Activated CD4-positive, alpha-beta memory T cell treated with anti-CD3 and anti-CD28 coated beads for 36 hours (primary cell): ENCODE results near the gene GH2. TPM values are rescaled to one million over a fixed set of nuclear protein-coding genes. Genes with fewer than 3 reads are reported as not detected.
"Not testable (repeated sequence)": the region's sequence is repeated elsewhere in the genome, so short reads cannot be mapped to it uniquely, and the experiment has no call there.

Experiments used
- CTCF ChIA-PET: fragments of 350-600 bp; sonication (Branson Sonifier 250); formaldehyde crosslinking; loops from one replicate; lab custom pipeline; 2021; ENCODE audit warnings: antibody characterized with exemption, inconsistent platforms; lab: Charles Lee
- POLR2A ChIA-PET: fragments of 350-600 bp; sonication (Branson Sonifier 250); formaldehyde crosslinking; loops from one replicate; lab custom pipeline; 2021; ENCODE audit warnings: antibody characterized with exemption; lab: Charles Lee
- DNase-seq: peaks from one replicate; pipeline ENCODE4 v3.0.0-alpha.2; 2020
- H3K27ac Mint-ChIP-seq: one replicate; pipeline ENCODE4 v1.8.0; 2021; ENCODE audit warnings: mixed read lengths
- H3K27me3 Mint-ChIP-seq: one replicate; pipeline ENCODE4 v1.8.0; 2021; ENCODE audit warnings: mixed read lengths
- H3K36me3 Mint-ChIP-seq: one replicate; pipeline ENCODE4 v1.8.0; 2021; ENCODE audit warnings: mixed read lengths
- H3K4me1 Mint-ChIP-seq: one replicate; pipeline ENCODE4 v1.8.0; 2021; ENCODE audit warnings: low read depth, mixed read lengths
- H3K4me3 Mint-ChIP-seq: one replicate; pipeline ENCODE4 v1.8.0; 2021; ENCODE audit warnings: mild to moderate bottlenecking, mixed read lengths
- H3K9me3 Mint-ChIP-seq: one replicate; pipeline ENCODE4 v1.8.0; 2021; ENCODE audit warnings: mixed read lengths
- intact Hi-C: fragments of 100-400 bp; cut with micrococcal nuclease; formaldehyde crosslinking; loops from one replicate; pipeline ENCODE4 v1.15.1; 2023
- total RNA-seq, 2 experiments: library from RNA; stranded (reverse); gene quantifications; one replicate each; pipeline ENCODE4 v1.2.3, GENCODE V29; 2021

GH2 gene
- total RNA-seq, 2 experiments from 2014 or later = not detected

DNA sequence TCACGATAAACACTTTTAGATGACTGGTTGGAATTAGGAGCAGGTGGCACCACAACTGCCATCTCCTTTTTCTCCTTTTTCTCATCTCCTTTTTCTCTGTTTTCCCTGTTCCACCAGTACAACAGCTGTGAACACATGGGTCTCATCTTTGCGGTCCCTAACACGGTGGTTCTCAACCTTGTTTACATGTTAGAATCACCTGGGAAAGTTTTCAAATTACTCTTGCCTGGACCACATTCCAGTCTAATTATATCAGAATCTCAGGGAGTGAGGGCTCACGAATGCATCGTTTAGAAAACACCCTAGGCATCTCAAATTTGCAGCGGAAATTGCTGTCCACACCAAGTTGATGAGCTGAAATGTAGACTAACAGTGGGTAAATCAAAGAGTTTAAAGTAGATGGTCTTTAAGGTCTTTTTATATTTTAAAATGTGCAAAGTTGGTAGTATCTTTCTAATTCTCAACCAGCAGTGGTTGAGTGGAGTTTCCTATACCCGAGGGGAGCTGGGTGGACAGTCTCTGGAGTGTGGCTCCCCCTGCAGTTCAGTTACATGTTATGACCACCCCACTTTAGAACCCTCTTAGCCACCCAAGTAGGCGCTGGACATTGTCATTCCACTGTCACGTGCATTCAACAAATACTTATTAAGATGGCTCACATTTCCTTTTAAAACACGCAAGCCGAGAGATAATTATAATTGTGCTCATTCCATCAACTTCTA lies 10.7 kb upstream of the GH2 start:
- DNase-seq, H3K4me1 Mint-ChIP-seq, H3K9me3 Mint-ChIP-seq, intact Hi-C loops, H3K27me3 Mint-ChIP-seq, H3K36me3 Mint-ChIP-seq, POLR2A ChIA-PET, H3K27ac Mint-ChIP-seq, H3K4me3 Mint-ChIP-seq: not testable (repeated sequence)
- CTCF ChIA-PET = interaction anchor here (0.6 to 5.2 kb wide), 7 partner anchors 11 to 600 kb away, joined by 3 to 21 read pairs (median 4); partner anchors contain the start of gene CSHL1

DNA sequence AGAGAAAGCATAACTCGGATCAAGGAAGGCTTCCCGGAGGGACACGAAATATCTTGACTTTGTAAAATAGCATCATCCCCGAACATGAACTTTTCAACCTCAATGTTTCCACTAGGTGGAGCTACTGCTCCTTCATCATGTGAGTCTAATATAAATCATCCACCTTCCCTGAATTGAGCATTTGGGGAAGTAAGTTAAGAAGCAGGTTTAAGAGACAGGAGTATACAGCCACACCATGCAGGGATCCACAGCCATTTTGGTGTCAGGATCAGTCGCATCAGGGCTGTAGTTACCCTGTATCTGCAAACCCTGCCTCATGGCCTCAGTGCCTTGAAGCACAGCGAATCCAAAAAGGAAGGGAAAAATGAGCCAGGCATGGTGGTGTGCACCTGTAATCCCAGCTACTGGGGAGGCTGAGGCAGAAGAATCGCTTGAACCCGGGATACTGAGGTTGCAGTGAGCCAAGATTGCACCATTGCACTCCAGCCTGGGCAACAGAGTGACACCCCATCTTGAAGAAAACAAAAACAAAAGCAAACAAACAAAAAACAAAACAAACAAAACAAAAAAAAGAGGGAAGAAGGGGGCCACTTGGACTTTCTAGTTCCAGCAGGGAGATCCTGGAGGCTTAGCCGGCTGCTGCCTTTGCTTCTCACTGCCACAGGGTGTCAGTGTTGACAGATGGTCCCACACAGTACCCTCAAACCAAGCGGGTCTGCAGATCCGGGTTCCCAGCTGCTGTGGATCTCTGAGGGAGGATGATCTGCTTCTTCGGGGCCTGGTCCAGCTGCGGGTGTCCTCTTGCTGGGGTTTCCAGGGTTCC lies 7.5 kb upstream of the GH2 start:
- intact Hi-C loops, H3K4me3 Mint-ChIP-seq, H3K9me3 Mint-ChIP-seq, POLR2A ChIA-PET, DNase-seq, H3K27ac Mint-ChIP-seq, H3K36me3 Mint-ChIP-seq, H3K4me1 Mint-ChIP-seq, H3K27me3 Mint-ChIP-seq: not testable (repeated sequence)
- CTCF ChIA-PET = interaction anchor here (0.6 to 5.2 kb wide), 12 partner anchors 9 to 1864 kb away, joined by 3 to 21 read pairs (median 7); partner anchors contain the start of gene CSHL1

DNA sequence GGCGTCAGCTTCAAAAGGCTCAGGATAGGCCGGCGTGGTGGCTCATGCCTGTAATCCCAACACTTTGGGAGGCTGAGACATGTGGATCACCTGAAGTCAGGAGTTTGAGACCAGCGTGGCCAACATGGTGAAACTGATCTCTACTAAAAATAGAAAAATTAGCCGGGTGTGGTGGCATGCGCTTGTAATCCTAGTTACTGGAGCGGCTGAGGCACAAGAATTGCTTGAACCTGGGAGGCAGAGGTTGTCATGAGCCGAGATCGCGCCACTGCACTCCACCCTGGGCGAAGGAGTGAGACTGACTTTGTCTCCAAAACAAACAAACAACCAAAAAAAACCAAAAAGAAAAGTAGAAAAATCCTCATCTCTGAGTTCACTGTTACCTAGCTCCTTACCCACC lies 3.4 kb upstream of the GH2 start:
- H3K4me1 Mint-ChIP-seq, DNase-seq, intact Hi-C loops, POLR2A ChIA-PET, H3K9me3 Mint-ChIP-seq, H3K4me3 Mint-ChIP-seq, H3K36me3 Mint-ChIP-seq, H3K27ac Mint-ChIP-seq, H3K27me3 Mint-ChIP-seq: not testable (repeated sequence)
- CTCF ChIA-PET = interaction anchor here (0.6 kb wide), 1 partner anchor 12 kb away, joined by 4 read pairs; no protein-coding TSS in a partner anchor

DNA sequence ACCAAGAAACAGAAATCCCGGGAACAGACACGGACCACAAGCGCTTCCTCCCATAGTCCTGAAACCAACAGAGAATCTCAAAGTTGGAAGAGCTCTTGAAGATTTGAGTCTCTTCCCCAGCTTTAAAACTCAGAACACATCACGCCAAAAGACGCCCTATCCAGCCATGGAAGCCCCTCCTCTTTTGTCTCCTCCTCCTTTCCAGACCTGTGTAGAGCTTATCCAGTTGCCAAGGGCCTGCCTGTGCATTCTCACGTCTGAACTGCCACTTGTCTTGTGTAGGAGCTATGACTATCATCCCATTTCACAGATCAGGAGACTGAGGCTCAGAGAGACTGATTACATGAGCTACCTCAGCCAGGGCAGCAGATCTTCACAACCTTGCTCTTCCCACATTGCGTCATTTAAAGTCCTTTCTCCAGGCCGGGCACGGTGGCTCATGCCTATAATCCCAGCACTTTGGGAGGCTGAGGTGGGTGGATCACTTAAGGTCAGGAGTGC lies 932 bp upstream of the GH2 start:
- H3K4me1 Mint-ChIP-seq, H3K27ac Mint-ChIP-seq, intact Hi-C loops, H3K36me3 Mint-ChIP-seq, H3K27me3 Mint-ChIP-seq, H3K9me3 Mint-ChIP-seq, H3K4me3 Mint-ChIP-seq, DNase-seq: not testable (repeated sequence)
- ChIA-PET POLR2A (interaction anchor here (0.6 kb wide), 1 partner anchor 112 kb away, joined by 3 read pairs; no protein-coding TSS in a partner anchor), CTCF (interaction anchor here (0.8 to 2.1 kb wide), 6 partner anchors 24 to 408 kb away, joined by 3 to 6 read pairs (median 4); partner anchors contain the start of gene CSHL1)

DNA sequence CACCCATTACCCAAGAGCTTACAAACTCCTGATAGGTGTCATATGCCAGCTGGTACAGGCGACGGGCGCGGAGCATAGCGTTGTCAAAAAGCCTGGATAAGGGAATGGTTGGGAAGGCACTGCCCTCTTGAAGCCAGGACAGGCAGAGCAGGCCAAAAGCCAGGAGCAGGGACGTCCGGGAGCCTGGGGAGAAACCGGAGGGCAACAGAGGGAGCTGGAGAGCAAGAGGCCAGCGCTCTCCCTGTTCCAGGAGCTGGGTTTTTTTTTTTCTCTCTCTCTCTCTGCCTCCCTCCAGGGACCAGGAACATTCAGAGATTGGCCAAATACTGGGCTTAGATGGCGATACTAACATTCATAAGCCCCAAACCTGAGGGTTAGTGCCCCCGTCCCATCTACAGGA lies 407 bp downstream of the GH2 start:
- CTCF ChIA-PET = interaction anchor here (0.6 to 2.1 kb wide), 5 partner anchors 21 to 303 kb away, joined by 3 to 6 read pairs (median 4); no protein-coding TSS in a partner anchor
- intact Hi-C loops, H3K4me1 Mint-ChIP-seq, H3K36me3 Mint-ChIP-seq, H3K4me3 Mint-ChIP-seq, POLR2A ChIA-PET, H3K27me3 Mint-ChIP-seq, H3K9me3 Mint-ChIP-seq, DNase-seq: not testable (repeated sequence)
- H3K27ac Mint-ChIP-seq = peak overlapping the region; percentile 8

GRCh38 chr17:63880706-63881105 lies 1.0 kb downstream of the GH2 start:
- H3K27me3 Mint-ChIP-seq = no peaks in the 10 kb centered on the region
- H3K4me3 Mint-ChIP-seq = no peak overlapping the region
- H3K9me3 Mint-ChIP-seq = no peaks in the 10 kb centered on the region
- ChIA-PET CTCF (interaction anchor here (2.1 kb wide), 1 partner anchor 253 kb away, joined by 6 read pairs; no protein-coding TSS in a partner anchor), POLR2A (no interaction called here)
- no peaks in the 10 kb centered on the region for H3K36me3 Mint-ChIP-seq
- intact Hi-C loops = no loop called here
- H3K27ac Mint-ChIP-seq = no peak overlapping the region
- no peak for DNase-seq
- no peaks in the 10 kb centered on the region for H3K4me1 Mint-ChIP-seq

DNA sequence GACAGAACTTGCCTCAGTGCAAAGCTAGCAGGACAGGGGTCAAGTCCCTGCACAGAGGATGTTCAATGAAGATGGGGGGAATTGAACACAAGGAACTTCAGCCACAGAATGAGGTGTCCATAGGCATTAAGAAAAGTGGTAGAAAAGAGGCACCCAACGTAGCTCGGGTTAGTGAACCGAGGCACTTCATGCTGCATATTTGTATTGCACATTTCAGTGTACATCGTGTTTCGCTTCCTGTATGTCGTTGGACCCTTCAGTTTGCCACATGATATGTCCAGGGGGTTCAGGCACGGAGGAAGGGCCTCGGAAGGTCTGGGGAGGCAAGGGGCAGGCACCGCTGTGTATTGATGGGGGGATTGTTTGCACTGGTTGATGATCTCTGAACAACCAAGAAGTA lies 3.3 kb downstream of the GH2 start:
- intact Hi-C loops, H3K4me3 Mint-ChIP-seq, H3K27me3 Mint-ChIP-seq, POLR2A ChIA-PET, H3K27ac Mint-ChIP-seq, H3K4me1 Mint-ChIP-seq, H3K9me3 Mint-ChIP-seq, DNase-seq, H3K36me3 Mint-ChIP-seq: not testable (repeated sequence)
- CTCF ChIA-PET = interaction anchor here (0.7 to 1.2 kb wide), 2 partner anchors 138 to 413 kb away, joined by 4 to 6 read pairs; no protein-coding TSS in a partner anchor

- H3K4me3 Mint-ChIP-seq, H3K36me3 Mint-ChIP-seq, H3K4me1 Mint-ChIP-seq, H3K27ac Mint-ChIP-seq, DNase-seq, H3K9me3 Mint-ChIP-seq, intact Hi-C loops, H3K27me3 Mint-ChIP-seq, POLR2A ChIA-PET: not testable (repeated sequence)
- CTCF ChIA-PET = interaction anchor here (0.9 kb wide), 1 partner anchor 9 kb away, joined by 3 read pairs; no protein-coding TSS in a partner anchor
These were observed 7.1 kb downstream of the GH2 start for GRCh38 chr17:63874693-63875092.

DNA sequence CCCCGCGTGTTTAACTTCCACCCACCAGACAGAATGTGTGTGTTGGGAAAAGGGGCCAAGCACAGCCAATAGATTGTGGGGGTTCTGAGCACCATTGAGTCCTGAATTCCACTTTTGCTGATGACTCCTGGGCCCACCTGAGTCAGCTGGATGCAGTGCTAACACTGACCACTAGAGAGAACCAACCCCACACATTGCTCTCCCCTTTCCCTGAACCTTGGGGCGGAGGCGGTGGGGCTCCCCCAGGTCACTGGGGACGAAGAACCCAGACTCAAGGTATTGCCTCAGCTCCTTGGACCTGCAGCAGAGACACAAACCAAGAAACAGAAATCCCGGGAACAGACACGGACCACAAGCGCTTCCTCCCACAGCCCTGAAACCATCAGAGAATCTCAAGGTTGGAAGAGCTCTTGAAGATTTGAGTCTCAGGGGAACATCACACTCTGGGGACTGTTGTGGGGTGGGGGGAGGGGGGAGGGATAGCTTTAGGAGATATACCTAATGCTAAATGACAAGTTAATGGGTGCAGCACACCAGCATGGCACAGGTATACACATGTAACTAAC lies 7.6 kb downstream of the GH2 start:
- H3K9me3 Mint-ChIP-seq, H3K27me3 Mint-ChIP-seq, H3K4me1 Mint-ChIP-seq, H3K36me3 Mint-ChIP-seq, H3K27ac Mint-ChIP-seq, intact Hi-C loops, DNase-seq, H3K4me3 Mint-ChIP-seq, POLR2A ChIA-PET: not testable (repeated sequence)
- CTCF ChIA-PET = interaction anchor here (0.9 kb wide), 1 partner anchor 8 kb away, joined by 3 read pairs; no protein-coding TSS in a partner anchor

DNA sequence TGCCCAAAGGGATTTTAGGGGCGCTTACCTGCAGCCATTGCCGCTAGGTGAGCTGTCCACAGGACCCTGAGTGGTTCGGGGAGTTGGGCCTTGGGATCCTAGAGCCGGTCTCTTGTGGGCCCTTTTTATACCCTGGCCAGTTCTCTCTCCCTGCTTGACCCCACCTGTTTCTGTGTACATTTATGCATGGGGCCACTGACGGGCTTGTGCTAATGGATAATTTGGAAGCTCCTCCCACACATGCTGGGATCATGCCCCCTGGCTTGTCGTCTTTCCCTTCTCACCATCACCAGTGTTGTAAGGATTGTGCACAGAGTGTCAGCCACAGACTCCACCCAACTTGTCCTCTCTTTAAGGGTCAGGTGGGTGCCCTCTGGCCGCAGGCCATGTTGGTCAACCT lies 8.2 kb downstream of the GH2 start, which contains the start of gene CSH2:
CSH2 (minus strand) TSS at position 101 of the 400 bp plus-strand sequence; CDS start at position 38, 63 bp downstream.
- H3K27me3 Mint-ChIP-seq, CTCF ChIA-PET, H3K27ac Mint-ChIP-seq, H3K36me3 Mint-ChIP-seq, intact Hi-C loops, H3K9me3 Mint-ChIP-seq, POLR2A ChIA-PET, DNase-seq, H3K4me3 Mint-ChIP-seq, H3K4me1 Mint-ChIP-seq: not testable (repeated sequence)

DNA sequence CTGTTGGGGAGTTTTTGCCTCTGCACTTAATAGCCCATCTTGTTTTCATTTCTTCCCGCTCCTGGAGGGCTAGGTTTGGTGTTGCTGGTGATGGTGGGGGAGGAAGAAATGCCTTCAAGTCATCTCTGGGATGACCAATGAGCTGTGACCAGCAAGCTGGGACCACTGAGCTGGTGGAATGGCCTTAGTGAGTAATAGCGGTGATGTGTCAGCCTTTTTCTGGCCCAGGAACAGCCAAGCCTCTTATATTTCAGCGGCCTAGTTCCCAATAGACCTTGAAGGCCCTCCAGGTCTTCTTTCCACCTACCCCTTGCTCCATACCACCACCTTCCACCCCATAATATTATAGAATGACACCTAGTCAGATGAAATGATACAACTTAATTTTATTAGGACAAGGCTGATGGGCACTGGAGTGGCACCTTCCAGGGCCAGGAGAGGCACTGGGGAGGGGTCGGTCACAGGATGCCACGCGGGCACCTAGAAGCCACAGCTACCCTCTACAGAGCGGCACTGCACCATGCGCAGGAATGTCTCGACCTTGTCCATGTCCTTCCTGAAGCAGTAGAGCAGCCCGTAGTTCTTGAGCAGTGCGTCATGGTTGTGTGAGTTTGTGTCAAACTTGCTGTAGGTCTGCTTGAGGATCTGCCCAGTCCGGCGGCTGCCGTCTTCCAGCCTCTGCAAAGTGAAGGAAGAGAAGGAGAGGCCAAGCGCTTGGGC lies 9.9 kb downstream of the GH2 start:
- intact Hi-C loops, H3K4me3 Mint-ChIP-seq: not testable (repeated sequence)

More for the DNA sequence above, 9.9 kb downstream of the GH2 start:
- H3K36me3 Mint-ChIP-seq, DNase-seq, H3K27ac Mint-ChIP-seq, CTCF ChIA-PET, H3K4me1 Mint-ChIP-seq, H3K9me3 Mint-ChIP-seq, H3K27me3 Mint-ChIP-seq, POLR2A ChIA-PET: not testable (repeated sequence)
